DND-41 (cell line): ENCODE measurements around the gene NUDT22.

ENCODE experiments used
- EZH2 ChIP-seq: IDR thresholded peaks from 3 replicates; pipeline ENCODE4 v1.6.1; 2012; ENCODE audit warnings: borderline replicate concordance, low read depth, mild to moderate bottlenecking, moderate library complexity, low read length, inconsistent platforms; ENCODE audit not compliant: severe bottlenecking
- TF ChIP-seq, protein P1 (sequence below): IDR thresholded peaks from 2 replicates; pipeline ENCODE4 v1.5.1; 2012; ENCODE audit warnings: borderline replicate concordance, low read length, moderate library complexity, mild to moderate bottlenecking; ENCODE audit not compliant: poor library complexity, severe bottlenecking; ENCODE audit errors: extremely low read depth

- TF ChIP-seq, protein P1, sequence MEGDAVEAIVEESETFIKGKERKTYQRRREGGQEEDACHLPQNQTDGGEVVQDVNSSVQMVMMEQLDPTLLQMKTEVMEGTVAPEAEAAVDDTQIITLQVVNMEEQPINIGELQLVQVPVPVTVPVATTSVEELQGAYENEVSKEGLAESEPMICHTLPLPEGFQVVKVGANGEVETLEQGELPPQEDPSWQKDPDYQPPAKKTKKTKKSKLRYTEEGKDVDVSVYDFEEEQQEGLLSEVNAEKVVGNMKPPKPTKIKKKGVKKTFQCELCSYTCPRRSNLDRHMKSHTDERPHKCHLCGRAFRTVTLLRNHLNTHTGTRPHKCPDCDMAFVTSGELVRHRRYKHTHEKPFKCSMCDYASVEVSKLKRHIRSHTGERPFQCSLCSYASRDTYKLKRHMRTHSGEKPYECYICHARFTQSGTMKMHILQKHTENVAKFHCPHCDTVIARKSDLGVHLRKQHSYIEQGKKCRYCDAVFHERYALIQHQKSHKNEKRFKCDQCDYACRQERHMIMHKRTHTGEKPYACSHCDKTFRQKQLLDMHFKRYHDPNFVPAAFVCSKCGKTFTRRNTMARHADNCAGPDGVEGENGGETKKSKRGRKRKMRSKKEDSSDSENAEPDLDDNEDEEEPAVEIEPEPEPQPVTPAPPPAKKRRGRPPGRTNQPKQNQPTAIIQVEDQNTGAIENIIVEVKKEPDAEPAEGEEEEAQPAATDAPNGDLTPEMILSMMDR: no peak
- no peak for TF ChIP-seq EZH2
These were observed 2.9 kb upstream of the NUDT22 start for GRCh38 chr11:64223001-64223651.
